Cardiac fibroblast (primary cell): Measurements from ENCODE around the gene RBM11.
"Not testable (repeated sequence)": the region's sequence is repeated elsewhere in the genome, so short reads cannot be mapped to it uniquely, and the experiment has no call there.

Experiments used
- DNase-seq, 2 donors: peaks; one replicate each; pipeline versions ENCODE4 v3.0.0 to v3.0.0-alpha.2; 2010; ENCODE audit warnings: low read depth in 2 of 2
- H3K4me3 ChIP-seq, 2 donors: replicated peaks in 1 of 2; 1 replicate in 1 of 2; 2 replicates in 1 of 2; pipeline ENCODE4 v1.5.1; 2011; ENCODE audit warnings: low read depth in 2 of 2, low read length in 2 of 2, mild to moderate bottlenecking in 2 of 2, moderate library complexity in 1 of 2
- CTCF ChIP-seq: IDR thresholded peaks from one replicate; pipeline ENCODE4 v1.5.1; 2011; ENCODE audit warnings: low read depth, mild to moderate bottlenecking, low read length, inconsistent platforms

The RBM11 gene

GRCh38 chr21:14215971-14216641 is at the start of gene RBM11:
Gene RBM11 (plus strand): TSS chr21:14216157. CDS start chr21:14216187, 30 bp downstream.
- peak; percentile 29 to 39 for DNase-seq
- TF ChIP-seq CTCF: no peak

GRCh38 chr21:14166463-14167223 is 49.3 kb upstream of the RBM11 start:
- not testable (repeated sequence) for H3K4me3 ChIP-seq, DNase-seq

More at GRCh38 chr21:14215971-14216641, at the start of gene RBM11:
- H3K4me3 ChIP-seq: peak within 1 kb of the TSS; percentile 52 to 54

GRCh38 chr21:14206222-14206621 is 9.7 kb upstream of the RBM11 start:
- TF ChIP-seq CTCF: no peak
- H3K4me3 ChIP-seq: no peak overlapping the region
- no peak for DNase-seq

- TF ChIP-seq CTCF: no peak
- no peak for DNase-seq
Observed at GRCh38 chr21:14210738-14211137, 5.2 kb upstream of the RBM11 start, which contains the start of gene LIPI. Gene LIPI (minus strand): TSS chr21:14210955. CDS start chr21:14210845, 110 bp downstream.

GRCh38 chr21:14213164-14213563 is 2.8 kb upstream of the RBM11 start:
- H3K4me3 ChIP-seq: no peak overlapping the region
- TF ChIP-seq CTCF: no peak
- DNase-seq: no peak

More at GRCh38 chr21:14210738-14211137, 5.2 kb upstream of the RBM11 start, which contains the start of gene LIPI:
- H3K4me3 ChIP-seq: no peak within 1 kb of the TSS

- H3K4me3 ChIP-seq: no peak overlapping the region
- DNase-seq: no peak
- no peak for TF ChIP-seq CTCF
Observed at GRCh38 chr21:14223365-14223764, 7.4 kb downstream of the RBM11 start.

- DNase-seq: no peak
- H3K4me3 ChIP-seq: no peak overlapping the region
- TF ChIP-seq CTCF: no peak
Observed at GRCh38 chr21:14229399-14229798, 13.4 kb downstream of the RBM11 start.
